Duodenal mucosa (tissue), 2 donors: ENCODE measurements around the gene DLGAP4.
A peak's percentile ranks its signal among the peaks of the same experiment; 100 is the strongest.

Source experiments
- H3K27ac ChIP-seq: one replicate; pipeline ENCODE4 v1.7.0; 2013; ENCODE audit warnings: low read depth, low read length
- H3K27me3 ChIP-seq, 2 donors: one replicate each; pipeline ENCODE4 v1.7.0; 2013; ENCODE audit warnings: low read length in 2 of 2, control low read depth in 1 of 2; ENCODE audit not compliant: insufficient read depth in 2 of 2, control insufficient read depth in 1 of 2
- H3K36me3 ChIP-seq, 2 donors: one replicate each; pipeline ENCODE4 v1.7.0; 2013; ENCODE audit warnings: low read length in 2 of 2, control low read depth in 1 of 2; ENCODE audit not compliant: insufficient read depth in 2 of 2, control insufficient read depth in 1 of 2
- H3K4me1 ChIP-seq, 2 donors: one replicate each; pipeline ENCODE4 v1.7.0; 2013; ENCODE audit warnings: low read length in 2 of 2, control low read depth in 1 of 2; ENCODE audit not compliant: insufficient read depth in 2 of 2, control insufficient read depth in 1 of 2
- H3K4me3 ChIP-seq, 2 donors: one replicate each; pipeline ENCODE4 v1.7.0; 2013; ENCODE audit warnings: low read length in 2 of 2, low read depth in 1 of 2
- H3K9ac ChIP-seq, 2 donors: one replicate each; pipeline ENCODE4 v1.7.0; 2013; ENCODE audit warnings: low read length in 2 of 2, low read depth in 1 of 2
- H3K9me3 ChIP-seq, 2 donors: one replicate each; pipeline ENCODE4 v1.7.0; 2013; ENCODE audit warnings: low read length in 2 of 2, control low read depth in 1 of 2; ENCODE audit not compliant: control insufficient read depth in 1 of 2

The DLGAP4 gene

DNA sequence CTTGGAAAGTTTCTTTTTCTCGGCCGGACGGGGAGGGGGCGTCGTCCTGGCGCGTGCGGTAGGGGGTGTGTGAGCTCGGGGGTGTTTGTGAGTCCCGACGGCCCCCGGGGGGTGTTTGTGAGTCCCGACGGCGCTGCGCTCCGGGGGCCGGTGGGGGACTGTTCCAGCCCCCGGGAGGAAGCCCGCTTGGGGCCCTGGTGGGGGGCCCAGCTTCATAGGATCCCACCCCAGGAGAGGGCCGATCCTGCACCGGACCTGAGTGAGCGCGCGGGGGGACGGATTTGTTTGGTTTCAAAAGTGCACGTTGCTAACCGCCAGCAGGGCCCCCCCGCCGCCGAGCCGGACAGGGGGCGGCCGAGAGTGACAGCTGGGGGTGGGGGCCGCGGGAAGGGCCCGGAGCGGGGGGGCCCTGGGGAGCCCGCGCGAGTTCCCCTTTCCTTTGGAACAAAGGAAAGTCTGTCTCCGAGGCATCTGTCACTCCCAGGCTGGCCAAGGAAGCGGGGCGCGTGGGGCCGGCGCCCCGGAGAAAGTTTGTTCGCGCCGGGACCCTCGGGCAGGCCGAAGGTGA is 267.7 kb downstream of the DLGAP4 start:
- Histone ChIP-seq H3K36me3 (peaks cover 0 to 6% of the 10 kb centered on the region in 2 donors), H3K9me3 (no peaks in the 10 kb centered on the region), H3K4me3 (peak overlapping the region; percentile 65 to 66), H3K27ac (peak overlapping the region; percentile 83), H3K27me3 (no peaks in the 10 kb centered on the region), H3K9ac (peak overlapping the region; percentile 60 to 76), H3K4me1 (peaks cover 11 to 24% of the 10 kb centered on the region in 2 donors)

GRCh38 chr20:36574366-36575135 is 268.4 kb downstream of the DLGAP4 start:
- H3K4me3 ChIP-seq = peak overlapping the region; percentile 65 to 66
- peak overlapping the region; percentile 83 for H3K27ac ChIP-seq
- no peaks in the 10 kb centered on the region for H3K27me3 ChIP-seq
- H3K36me3 ChIP-seq = peaks cover 3 to 11% of the 10 kb centered on the region in 2 donors
- no peaks in the 10 kb centered on the region for H3K9me3 ChIP-seq
- peaks cover 11 to 24% of the 10 kb centered on the region in 2 donors for H3K4me1 ChIP-seq
- peak overlapping the region; percentile 70 to 76 for H3K9ac ChIP-seq

DNA sequence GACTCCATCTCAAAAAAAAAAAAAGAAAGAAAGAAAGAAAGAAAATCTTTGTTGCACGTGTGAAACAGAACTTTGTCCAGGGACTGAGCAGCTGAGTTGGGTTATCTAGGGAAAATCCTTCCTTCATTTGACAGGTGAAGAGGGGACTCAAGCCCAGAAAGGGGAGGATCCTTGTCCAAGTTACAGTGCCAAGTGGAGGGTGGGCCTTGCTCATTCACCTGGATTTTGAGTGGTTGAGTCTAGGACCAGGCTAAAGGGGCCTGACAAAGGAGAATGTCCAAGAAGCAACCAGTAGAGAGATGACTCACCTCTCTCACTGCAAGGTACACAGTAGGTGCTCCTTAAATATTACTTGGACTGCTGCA is 269.9 kb downstream of the DLGAP4 start:
- no peak overlapping the region for H3K27ac ChIP-seq
- H3K9me3 ChIP-seq = no peaks in the 10 kb centered on the region
- H3K9ac ChIP-seq = no peak overlapping the region
- peaks cover 11 to 24% of the 10 kb centered on the region in 2 donors for H3K4me1 ChIP-seq
- no peaks in the 10 kb centered on the region for H3K27me3 ChIP-seq
- H3K36me3 ChIP-seq = peaks cover 5 to 23% of the 10 kb centered on the region in 2 donors
- no peak overlapping the region for H3K4me3 ChIP-seq
